TTC549 (cell line): ENCODE results near the gene ZBTB45.
A peak's percentile ranks its signal among the peaks of the same experiment; 100 is the strongest.
"Not testable (repeated sequence)": the region's sequence is repeated elsewhere in the genome, so short reads cannot be mapped to it uniquely, and the experiment has no call there.

Source experiments
- FAIRE-seq: peaks from 2 replicates; lab custom pipeline; 2012; peaks lifted over from hg19 to GRCh38; lab: Jason Lieb, UNC

Gene ZBTB45

DNA sequence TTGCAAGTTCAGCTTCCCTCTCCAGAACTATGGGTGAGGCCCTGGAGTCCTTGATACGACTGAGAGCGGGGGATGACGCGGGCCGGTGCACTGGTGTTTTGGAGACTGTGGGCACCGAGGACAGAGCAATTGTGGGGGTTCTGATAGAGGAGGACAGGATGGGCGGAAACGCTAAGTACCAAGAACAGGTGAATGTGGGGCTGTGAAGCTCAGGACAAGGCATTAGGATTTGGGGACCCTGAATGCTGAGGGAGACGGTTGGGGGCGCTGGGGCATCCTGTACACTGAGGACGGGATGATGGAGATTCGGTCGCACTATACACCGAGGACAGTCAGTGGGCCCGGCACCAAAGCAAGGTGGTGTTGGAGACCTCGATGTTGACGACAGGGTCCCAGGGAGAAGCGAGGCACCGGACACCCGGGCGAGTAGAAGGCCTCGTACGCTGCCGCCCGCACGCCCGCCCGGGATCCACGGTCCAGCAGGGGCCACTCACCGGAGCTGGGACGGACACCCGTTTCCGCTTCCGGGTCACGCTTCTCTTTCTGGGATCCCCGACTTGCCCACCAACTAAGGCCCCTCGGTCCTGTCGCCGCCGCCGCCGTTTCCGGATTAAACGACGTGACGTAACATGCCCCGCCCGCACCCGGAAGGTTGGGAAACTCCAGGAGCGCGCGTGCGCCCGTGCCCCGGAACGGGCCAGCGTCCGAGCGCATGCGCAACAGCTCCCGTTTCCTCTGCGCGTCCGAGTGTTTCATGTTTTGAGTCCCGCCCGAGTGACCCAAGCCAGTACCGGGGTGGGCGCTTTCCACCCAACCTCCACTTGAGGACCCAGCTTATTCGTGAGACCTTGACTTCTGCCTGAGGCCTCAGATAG, 35.1 kb upstream of the ZBTB45 start, which contains the start of gene CHMP2A:
Gene CHMP2A, minus strand, starts transcription at position 612 of the 875 bp plus-strand sequence. CDS start 893 bp downstream, outside the sequence.
- FAIRE-seq: no peak

DNA sequence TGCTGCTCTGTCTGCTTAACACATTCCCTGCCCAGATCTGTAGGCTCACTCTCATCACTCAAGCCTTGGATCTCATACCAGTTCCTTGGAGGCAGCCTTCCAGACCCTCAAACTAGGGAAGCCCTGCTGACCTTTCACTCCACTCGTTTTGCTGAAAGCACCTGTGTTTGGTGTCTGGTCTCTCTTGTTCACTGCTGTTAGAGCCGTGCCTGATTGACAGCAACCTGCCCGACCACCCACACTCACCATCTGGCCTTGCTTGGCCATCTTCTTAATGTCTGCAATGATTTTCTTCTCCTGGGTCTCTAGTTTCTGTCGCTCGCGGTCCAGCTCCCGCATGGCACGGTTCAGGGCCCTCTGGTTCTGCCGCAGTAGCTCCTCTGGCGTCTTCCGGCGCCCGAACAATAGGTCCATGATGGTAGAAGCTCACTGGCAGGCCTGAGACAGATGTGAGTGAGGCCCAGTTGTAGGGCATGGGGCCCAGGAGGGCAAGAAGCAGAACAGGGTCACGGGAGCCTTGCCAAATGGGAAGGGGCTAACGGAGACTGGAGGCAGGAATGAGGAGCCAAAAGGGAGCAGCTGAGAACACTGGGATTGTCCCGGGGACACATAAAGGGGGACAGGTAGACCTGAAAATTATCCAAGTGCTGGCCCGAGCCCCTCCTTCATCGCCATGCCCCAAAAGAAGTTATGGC, 34.3 kb upstream of the ZBTB45 start:
- FAIRE-seq: no peak

DNA sequence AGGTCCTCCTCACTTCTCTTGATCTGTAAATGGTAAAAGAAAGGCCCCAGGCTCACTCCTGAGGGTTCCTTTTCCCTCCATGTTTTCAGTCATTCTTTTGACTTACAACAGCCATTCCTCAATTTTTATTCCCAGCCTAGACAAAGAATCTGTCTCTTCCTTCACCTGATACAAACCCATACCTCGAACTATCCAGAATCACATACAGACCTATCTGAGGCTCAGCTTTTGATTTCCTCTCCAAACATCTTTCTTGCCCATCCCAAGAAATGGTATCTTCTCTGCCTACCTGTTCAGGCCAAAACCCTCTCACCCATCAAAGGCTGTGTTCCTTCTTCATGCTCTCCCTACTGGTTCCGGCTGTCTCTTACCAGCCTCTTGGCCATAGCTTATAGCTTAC, 33.0 kb upstream of the ZBTB45 start:
- FAIRE-seq: no peak

DNA sequence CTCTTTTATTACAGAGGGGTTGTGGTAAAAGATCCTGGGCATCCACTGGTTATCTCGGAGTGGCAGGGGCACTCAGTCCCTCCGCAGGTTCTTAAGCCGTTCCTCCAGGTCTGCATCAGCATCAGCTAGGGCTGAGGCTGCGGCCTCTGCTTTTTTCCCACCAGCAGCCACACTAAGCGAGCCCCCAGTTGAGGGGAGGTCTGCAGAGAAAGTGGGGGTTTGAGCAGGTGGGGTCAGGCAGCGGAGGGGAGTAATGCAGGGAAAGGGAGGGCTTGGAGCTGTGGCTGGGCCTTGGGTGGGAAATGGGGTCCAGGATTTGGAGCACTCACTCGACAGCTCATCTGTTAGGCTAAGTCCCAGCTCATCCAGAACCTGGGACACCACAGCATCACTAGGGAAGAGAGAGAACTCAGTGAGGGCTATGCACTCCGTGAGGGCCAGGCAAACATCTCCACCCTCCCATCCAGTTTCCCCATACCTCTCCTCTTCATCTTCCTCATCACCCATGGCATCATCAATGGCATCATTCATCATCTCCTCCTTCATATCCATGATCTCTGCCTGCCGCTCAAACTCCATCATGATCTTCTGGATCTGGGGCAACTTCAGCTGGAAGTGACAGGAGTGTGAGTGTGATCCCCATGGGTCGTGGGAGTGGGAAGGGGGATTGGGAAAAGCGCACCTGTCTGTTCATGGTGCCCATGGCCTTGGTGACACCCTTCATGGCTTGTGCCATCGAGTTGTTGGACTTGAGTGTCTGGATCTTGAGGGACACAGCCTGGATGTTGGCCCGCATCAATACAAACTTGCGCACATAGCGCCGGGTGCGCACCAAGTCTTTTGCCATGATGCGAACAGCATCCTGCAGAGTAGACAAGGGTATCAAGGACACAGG, 32.2 kb upstream of the ZBTB45 start:
- FAIRE-seq: no peak

DNA sequence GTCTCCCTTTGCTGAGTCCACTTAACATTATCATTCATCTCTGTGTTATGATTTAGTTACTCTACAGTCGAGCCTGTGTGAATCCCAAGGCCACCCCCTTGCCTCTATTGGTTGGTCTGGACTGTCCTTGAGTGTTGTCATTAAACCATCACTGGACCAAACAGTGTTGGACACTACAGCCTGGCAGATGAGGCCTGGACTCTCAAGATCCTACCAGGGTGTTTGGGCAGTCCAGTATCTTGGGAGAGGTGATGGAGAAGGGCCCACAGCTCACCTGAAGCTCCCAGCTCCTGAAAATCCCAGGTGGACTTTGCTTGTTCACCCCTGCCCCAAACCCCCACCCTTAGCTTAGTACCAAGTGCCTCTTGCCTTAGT, 31.5 kb upstream of the ZBTB45 start:
- no peak for FAIRE-seq

DNA sequence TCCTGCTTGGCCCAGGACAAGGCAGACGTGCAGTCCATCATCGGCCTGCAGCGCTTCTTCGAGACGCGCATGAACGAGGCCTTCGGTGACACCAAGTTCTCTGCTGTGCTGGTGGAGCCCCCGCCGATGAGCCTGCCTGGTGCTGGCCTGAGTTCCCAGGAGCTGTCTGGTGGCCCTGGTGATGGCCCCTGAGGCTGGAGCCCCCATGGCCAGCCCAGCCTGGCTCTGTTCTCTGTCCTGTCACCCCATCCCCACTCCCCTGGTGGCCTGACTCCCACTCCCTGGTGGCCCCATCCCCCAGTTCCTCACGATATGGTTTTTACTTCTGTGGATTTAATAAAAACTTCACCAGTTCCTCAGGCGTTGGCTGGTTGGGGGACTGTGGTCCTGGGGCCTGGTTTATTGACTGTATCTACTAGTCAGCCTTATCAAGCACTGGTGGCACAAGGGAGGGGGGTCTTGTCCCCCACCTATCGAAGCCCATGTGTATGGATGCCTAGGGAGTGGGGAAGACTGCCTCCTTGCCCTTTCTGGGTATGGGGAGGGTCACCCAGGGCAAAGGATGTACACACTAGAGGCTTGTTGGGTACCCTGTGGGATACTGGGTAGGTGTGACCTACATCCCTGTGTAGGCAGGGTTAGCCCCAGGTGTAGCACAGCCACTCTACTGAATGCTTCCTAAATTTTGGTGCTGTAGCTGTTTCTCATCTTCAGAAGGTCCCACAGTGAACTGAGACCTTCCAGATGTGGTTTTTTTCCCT, 30.9 kb upstream of the ZBTB45 start:
- FAIRE-seq: no peak

DNA sequence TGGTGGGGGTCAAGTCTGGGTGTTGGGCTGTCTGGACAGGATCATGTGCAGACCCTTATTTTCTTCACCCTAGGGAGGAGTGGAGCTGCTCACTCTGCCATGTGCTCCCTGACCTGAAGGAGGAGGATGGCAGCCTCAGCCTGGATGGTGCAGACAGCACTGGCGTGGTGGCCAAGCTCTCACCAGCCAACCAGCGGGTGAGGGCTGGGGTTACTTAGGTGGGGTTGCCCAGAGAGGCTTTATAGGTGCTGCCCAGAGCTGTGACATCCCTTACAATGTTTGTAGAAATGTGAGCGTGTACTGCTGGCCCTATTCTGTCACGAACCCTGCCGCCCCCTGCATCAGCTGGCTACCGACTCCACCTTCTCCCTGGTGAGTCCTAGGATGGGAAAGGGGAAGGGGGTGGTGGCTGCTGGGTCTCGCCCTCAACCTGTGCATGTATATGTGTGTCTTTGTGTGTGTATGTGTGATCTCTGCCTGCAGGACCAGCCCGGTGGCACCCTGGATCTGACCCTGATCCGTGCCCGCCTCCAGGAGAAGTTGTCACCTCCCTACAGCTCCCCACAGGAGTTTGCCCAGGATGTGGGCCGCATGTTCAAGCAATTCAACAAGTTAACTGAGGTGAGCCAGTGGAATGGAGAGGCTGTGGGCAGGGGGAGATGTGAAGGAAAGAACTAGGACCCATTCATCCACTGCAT, 30.2 kb upstream of the ZBTB45 start:
- FAIRE-seq: no peak

DNA sequence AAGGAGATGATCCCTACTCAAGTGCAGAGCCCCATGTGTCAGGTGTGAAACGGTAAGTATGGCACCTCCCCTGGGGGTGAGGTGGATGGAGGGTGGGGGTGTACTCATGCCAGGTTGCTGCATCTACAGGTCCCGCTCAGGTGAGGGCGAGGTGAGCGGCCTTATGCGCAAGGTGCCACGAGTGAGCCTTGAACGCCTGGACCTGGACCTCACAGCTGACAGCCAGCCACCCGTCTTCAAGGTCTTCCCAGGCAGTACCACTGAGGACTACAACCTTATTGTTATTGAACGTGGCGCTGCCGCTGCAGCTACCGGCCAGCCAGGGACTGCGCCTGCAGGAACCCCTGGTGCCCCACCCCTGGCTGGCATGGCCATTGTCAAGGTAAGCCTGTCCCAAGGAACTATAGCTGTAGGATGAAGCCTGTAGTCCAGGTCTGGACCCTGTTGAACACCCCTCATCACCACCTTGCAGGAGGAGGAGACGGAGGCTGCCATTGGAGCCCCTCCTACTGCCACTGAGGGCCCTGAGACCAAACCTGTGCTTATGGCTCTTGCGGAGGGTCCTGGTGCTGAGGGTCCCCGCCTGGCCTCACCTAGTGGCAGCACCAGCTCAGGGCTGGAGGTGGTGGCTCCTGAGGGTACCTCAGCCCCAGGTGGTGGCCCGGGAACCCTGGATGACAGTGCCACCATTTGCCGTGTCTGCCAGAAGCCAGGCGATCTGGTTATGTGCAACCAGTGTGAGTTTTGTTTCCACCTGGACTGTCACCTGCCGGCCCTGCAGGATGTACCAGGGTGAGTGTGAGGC, 29.5 kb upstream of the ZBTB45 start:
- no peak for FAIRE-seq

DNA sequence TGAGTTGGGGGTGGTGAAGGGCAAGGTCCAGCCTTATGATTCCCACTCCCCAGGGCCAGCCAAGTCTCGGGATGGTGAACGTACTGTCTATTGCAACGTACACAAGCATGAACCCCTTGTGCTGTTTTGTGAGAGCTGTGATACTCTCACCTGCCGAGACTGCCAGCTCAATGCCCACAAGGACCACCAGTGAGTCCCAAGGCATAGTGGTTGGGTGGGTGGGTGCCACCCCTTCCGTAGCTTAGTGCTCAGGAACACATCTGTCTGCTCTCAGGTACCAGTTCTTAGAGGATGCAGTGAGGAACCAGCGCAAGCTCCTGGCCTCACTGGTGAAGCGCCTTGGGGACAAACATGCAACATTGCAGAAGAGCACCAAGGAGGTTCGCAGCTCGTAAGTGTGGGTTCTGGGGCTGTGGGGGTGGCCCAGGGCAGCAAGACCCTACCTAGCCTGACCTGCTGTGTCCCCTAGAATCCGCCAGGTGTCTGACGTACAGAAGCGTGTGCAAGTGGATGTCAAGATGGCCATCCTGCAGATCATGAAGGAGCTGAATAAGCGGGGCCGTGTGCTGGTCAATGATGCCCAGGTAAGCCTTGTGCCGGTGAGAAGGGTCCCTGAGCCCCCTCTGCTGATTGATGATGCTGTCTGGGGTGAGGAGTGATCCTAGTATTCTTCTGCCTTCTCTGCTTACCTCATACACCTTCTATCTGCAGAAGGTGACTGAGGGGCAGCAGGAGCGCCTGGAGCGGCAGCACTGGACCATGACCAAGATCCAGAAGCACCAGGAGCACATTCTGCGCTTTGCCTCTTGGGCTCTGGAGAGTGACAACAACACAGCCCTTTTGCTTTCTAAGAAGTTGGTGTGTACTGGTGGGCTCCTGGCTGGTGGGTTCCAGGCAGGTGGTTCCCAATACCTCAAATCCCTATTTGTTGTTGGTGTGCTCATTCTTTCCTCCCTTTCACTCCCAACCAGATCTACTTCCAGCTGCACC, 28.0 kb upstream of the ZBTB45 start:
- no peak for FAIRE-seq

DNA sequence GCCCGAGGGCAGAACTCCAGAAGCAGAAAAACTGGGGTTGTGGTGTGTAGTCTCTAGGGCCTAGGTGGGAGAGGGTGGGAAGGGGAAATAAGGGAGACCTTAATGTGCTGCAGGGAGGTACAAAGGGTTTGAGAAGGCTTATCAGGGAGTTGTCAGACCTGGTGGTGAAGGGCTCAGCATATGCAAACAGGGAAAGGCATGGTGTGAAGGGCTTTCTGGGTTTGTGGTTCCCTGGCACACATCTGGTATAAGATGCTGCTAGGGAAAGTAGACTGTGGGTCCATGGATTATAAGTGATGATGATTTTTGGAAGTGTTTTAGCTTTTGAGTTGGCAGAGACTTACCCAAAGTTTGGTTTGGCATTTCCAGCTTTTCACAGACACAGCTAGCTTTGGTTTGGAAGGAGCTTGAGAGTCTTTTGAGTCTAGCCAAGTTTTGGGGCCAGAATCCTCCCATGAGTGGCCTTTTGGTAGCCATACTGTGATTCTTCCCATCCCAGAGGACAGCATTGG, 26.5 kb upstream of the ZBTB45 start:
- no peak for FAIRE-seq

DNA sequence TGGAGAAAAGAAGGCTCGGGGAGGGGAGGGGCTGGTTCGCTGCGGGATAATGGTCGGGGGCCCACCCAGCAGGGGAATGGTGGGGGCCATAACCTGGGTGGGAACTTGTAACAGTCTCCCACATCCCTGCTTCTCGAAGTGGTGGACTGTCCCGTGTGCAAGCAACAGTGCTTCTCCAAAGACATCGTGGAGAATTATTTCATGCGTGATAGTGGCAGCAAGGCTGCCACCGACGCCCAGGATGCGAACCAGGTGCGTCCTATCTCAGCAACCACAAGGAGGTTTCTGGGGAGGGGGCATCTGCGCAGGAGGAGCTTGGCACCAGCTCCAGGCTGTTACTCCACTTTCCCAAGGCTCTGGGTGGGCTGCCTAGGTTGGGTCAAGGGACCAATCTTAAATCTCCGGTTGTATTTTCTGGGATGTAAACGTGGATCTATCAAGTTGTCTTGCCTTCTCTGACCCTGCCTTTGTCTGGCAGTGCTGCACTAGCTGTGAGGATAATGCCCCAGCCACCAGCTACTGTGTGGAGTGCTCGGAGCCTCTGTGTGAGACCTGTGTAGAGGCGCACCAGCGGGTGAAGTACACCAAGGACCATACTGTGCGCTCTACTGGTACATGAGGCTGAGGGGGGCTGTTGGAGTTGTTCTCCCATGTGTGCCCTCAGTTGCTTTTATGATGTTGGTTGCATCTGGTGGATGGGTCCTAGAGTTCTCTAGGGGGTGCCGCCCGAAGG, 25.8 kb upstream of the ZBTB45 start:
- FAIRE-seq: no peak

DNA sequence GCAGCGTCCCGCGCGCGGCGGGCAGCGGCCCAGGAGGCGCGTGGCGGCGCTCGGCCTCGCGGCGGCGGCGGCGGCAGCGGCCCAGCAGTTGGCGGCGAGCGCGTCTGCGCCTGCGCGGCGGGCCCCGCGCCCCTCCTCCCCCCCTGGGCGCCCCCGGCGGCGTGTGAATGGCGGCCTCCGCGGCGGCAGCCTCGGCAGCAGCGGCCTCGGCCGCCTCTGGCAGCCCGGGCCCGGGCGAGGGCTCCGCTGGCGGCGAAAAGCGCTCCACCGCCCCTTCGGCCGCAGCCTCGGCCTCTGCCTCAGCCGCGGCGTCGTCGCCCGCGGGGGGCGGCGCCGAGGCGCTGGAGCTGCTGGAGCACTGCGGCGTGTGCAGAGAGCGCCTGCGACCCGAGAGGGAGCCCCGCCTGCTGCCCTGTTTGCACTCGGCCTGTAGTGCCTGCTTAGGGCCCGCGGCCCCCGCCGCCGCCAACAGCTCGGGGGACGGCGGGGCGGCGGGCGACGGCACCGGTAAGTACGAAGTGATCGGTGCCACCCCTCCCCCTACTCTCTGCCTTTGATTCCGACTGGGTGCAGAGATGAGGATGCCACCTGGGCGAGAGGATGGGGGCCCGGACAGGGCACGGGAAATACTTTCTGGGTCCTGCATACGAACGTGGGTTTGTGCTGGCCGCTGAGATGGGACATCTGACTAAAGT, 25.1 kb upstream of the ZBTB45 start:
- FAIRE-seq: no peak

DNA sequence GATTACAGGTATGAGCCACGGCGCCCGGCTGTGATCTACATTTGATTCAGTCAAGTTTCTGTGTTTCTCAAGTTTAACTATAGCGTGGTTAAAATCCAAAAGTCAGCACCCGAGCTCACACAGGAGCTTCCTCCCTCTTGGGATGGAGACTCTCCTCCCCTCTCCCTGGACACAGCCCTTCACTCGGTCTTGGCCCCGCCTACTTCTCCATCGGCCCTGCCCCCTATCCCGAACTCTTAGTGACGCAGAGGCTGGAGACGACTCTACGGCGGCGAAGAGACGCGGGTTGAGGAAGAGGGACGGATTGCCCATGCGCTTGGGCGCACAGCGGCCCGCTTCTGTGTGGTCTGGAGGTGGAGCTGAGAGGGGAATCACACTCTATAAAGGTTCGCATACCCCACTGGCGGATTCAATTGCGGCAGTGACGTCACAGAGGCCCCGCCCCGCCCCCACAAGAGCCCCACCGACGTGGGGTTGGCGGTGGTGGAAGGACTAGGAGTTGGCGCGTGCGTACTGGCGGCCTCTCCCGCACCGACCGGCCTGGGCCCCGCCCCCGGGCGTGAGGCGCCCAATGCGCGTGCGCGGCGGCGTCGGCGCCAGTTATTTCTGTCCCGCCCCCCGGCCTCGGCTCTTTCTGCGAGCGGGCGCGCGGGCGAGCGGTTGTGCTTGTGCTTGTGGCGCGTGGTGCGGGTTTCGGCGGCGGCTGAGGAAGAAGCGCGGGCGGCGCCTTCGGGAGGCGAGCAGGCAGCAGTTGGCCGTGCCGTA, 24.4 kb upstream of the ZBTB45 start, which contains the start of gene TRIM28:
Gene TRIM28, plus strand, starts transcription at position 239 of the 765 bp plus-strand sequence. CDS start 694 bp downstream, outside the sequence.
- peak; percentile 96 for FAIRE-seq

DNA sequence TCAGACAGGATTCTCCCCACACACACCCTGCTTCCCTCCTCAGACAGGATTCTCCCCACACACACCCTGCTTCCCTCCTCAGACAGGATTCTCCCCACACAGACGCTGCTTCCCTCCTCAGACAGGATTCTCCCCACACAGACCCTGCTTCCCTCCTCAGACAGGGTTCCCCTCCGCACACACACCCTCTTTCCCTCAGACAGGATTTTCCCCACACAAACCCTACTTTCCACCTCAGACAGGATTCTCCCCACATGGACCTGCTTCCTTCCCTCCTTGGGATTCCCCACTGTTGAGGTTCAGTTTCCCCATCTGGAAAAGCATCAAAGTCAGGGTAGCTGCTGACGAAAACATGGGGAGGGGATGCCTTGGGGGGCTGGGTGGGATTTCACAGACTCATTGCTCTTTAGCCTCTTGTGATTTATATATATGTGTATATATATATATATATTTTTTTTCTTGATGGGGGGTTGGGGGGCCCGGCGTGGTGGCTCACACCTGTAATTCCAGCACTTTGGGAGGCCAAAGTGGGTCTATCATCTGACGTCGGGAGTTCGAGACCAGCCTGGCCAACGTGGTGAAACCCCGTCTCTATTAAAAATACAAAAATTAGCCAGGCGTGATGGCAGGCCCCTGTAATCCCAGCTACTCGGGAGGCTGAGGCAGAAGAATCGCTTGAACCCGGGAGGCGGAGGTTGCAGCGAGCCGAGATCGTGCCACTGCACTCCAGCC, 23.2 kb upstream of the ZBTB45 start:
- not testable (repeated sequence) for FAIRE-seq

DNA sequence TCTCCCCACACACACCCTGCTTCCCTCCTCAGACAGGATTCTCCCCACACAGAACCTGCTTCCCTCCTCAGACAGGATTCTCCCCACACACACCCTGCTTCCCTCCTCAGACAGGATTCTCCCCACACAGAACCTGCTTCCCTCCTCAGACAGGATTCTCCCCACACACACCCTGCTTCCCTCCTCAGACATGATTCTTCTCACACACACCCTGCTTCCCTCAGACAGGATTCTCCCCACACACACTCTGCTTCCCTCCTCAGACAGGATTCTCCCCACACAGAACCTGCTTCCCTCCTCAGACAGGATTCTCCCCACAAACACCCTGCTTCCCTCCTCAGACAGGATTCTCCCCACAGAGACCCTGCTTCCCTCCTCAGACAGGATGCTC, 19.6 kb upstream of the ZBTB45 start:
- FAIRE-seq: not testable (repeated sequence)
